ENCODE results near the gene DBT. TPM values are rescaled to one million over a fixed set of nuclear protein-coding genes. Genes with fewer than 3 reads are reported as not detected.
"Not testable (repeated sequence)": the region's sequence is repeated elsewhere in the genome, so short reads cannot be mapped to it uniquely, and the experiment has no call there.

The DBT gene
- total RNA-seq, 2 experiments from 2014 or later, result 12.3 to 12.5 TPM

DNA sequence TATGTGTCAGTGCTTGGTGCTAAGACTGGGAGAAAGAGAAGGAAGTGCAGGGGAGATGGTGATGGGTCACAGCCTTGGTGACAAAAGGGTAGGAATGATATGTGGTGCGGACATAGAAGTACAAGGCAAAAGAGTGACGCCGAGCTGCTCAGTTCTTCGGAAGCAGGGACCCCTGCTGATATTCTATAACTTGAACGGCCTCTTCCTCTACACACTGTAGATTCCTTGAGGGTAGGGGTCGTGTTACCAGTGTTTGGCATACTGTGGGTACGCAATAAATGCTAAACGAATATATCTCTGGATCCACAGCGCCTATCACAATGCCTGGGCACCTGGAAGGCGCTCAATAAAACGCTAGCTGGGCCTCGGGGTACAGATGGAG is 488 bp downstream of the DBT start:
- CTCF ChIA-PET, result interaction anchor here (0.8 to 1.5 kb wide), 4 partner anchors 15 to 619 kb away, joined by 3 to 5 read pairs (median 3); partner anchors contain the start of gene TRMT13

DNA sequence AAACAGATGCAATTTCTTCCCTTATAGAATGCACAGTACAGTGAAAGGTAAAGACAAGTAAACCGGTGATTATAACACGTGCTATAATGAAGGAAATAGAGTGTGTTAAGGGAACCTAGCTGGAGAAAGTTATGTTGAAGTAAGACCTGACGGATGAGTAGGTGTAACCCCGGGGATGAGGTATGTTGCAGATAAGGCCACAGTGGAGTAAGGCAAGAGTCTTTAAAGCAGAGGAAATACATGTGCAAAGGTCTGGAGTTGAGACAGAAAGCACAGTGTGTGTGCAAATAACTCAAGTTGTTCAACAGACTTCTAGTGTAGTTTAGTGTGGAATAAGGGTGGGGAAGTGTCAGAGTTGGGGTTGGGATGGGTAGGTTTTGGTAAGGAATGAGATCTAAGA is 2.9 kb downstream of the DBT start:
- H3K27ac Mint-ChIP-seq, result no peak overlapping the region
- H3K9me3 Mint-ChIP-seq, result no peaks in the 10 kb centered on the region
- no peak overlapping the region for H3K4me3 Mint-ChIP-seq
- CTCF ChIA-PET, result no interaction called here
- no peaks in the 10 kb centered on the region for H3K27me3 Mint-ChIP-seq (ENCODE audit: low read depth)
- peaks cover 27% of the 10 kb centered on the region for H3K4me1 Mint-ChIP-seq (ENCODE audit: low read depth)
- DNase-seq, result no peak
- intact Hi-C loops (cut with micrococcal nuclease), result loop anchor here (5.0 kb wide), 2 partner anchors 196 to 1374 kb away; no protein-coding TSS in a partner anchor
- peaks cover 5% of the 10 kb centered on the region for H3K36me3 Mint-ChIP-seq (ENCODE audit: low read depth)

More for the DNA sequence above, 488 bp downstream of the DBT start:
- no peaks in the 10 kb centered on the region for H3K9me3 Mint-ChIP-seq
- intact Hi-C loops (cut with micrococcal nuclease), result loop anchor here (1.0 to 5.0 kb wide), 9 partner anchors 17 to 1377 kb away; partner anchors contain the start of genes AGL, RTCA and TRMT13
- H3K4me1 Mint-ChIP-seq (ENCODE audit: low read depth), result peaks cover 20% of the 10 kb centered on the region
- DNase-seq, result no peak
- no peaks in the 10 kb centered on the region for H3K36me3 Mint-ChIP-seq (ENCODE audit: low read depth)
- H3K4me3 Mint-ChIP-seq, result no peak overlapping the region
- H3K27ac Mint-ChIP-seq, result no peak overlapping the region
- no peaks in the 10 kb centered on the region for H3K27me3 Mint-ChIP-seq (ENCODE audit: low read depth)

DNA sequence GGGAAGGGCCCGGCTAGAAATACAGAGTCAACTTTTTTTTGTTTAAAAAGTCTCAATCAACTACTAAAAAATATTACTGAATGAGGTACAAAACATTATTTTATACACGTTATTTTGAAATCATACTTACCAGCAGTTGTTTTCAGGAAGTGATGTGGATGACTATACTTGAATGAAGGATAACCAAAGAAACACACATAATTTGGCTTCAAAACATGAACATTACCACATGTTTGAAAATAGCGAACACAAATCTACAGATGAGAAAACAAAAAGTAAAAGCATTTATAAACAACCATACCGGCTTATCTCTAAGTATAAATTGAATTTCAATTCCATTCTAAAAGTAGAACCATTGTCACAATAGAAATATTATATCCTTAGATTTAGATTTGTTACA is 9.0 kb downstream of the DBT start:
- CTCF ChIA-PET, result no interaction called here
- H3K27ac Mint-ChIP-seq, result no peak overlapping the region
- H3K27me3 Mint-ChIP-seq (ENCODE audit: low read depth), result no peaks in the 10 kb centered on the region
- H3K36me3 Mint-ChIP-seq (ENCODE audit: low read depth), result peaks cover 21% of the 10 kb centered on the region
- peaks cover 15% of the 10 kb centered on the region for H3K4me1 Mint-ChIP-seq (ENCODE audit: low read depth)
- DNase-seq, result no peak
- no peaks in the 10 kb centered on the region for H3K9me3 Mint-ChIP-seq
- intact Hi-C loops (cut with micrococcal nuclease), result no loop called here
- no peak overlapping the region for H3K4me3 Mint-ChIP-seq

DNA sequence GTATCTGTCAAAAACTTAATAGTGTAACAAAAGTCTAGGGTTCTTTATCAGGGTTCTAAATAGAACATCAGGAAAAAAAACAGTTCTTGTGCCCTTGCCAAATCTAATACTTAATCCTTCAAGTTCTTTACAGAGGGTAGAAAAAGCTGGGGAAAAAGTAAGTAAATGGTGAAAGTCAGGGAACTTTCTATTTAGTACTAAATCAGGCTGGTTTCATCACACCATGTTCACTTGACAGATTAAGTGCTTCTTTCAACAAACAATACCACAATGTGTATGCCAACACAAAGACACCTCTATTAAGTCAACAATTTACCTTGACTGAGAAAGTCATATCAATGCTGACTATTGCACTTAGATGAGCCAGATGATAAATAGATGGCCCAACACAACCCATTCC is 9.7 kb downstream of the DBT start:
- peaks cover 13% of the 10 kb centered on the region for H3K4me1 Mint-ChIP-seq (ENCODE audit: low read depth)
- H3K4me3 Mint-ChIP-seq, result no peak overlapping the region
- H3K27ac Mint-ChIP-seq, result no peak overlapping the region
- H3K36me3 Mint-ChIP-seq (ENCODE audit: low read depth), result peaks cover 21% of the 10 kb centered on the region
- intact Hi-C loops (cut with micrococcal nuclease), result no loop called here
- DNase-seq, result no peak
- CTCF ChIA-PET, result no interaction called here
- no peaks in the 10 kb centered on the region for H3K27me3 Mint-ChIP-seq (ENCODE audit: low read depth)
- H3K9me3 Mint-ChIP-seq, result no peaks in the 10 kb centered on the region

DNA sequence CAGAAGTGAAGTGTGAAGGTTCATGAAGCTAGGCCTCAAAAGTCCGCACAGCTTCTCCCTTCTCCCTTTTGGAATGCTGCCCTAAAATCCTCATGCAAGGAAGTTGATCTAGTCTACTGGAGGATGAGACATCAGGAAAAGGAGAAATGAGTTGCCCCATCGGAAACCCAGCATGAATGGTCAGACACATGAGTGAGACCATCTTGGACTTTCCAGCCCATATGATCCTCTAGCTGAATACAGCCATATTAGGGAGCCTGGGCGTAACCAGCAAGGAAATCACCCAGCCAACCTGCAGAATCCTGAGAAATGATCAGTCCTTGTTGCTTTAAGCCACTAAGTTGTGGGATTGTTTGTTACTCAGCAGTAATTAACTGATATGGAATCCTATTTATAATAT is 12.5 kb downstream of the DBT start:
- Mint-ChIP-seq H3K9me3 (no peaks in the 10 kb centered on the region), H3K27ac (no peak overlapping the region), H3K27me3 (ENCODE audit: low read depth) (no peaks in the 10 kb centered on the region), H3K4me3 (no peak overlapping the region), H3K4me1 (ENCODE audit: low read depth) (peaks cover 8% of the 10 kb centered on the region), H3K36me3 (ENCODE audit: low read depth) (peaks cover 29% of the 10 kb centered on the region)
- DNase-seq, result no peak
- intact Hi-C loops (cut with micrococcal nuclease), result no loop called here
- CTCF ChIA-PET, result interaction anchor here (1.2 kb wide), 1 partner anchor 22 kb away, joined by 3 read pairs; no protein-coding TSS in a partner anchor

DNA sequence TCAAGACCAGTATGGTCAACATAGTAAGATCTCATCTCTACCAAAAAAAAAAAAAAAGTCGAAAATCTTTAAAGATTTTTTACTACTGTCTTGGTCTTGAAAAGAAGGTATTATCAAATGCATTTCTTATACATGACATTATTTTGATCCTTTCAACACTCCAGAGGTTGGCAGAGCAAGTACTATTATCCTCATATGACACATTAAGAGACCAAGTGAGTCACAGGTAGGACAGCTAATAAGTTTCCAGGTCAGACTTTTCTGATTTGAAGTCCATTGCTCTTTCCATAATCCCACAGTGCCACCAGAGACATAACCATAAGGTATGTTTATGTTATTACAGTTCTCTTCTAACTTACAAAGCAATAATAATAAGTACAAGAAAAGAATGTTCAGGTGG is 15.2 kb downstream of the DBT start:
- intact Hi-C loops (cut with micrococcal nuclease), result no loop called here
- peaks cover 24% of the 10 kb centered on the region for H3K4me1 Mint-ChIP-seq (ENCODE audit: low read depth)
- H3K9me3 Mint-ChIP-seq, result no peaks in the 10 kb centered on the region
- DNase-seq, result no peak
- H3K27me3 Mint-ChIP-seq (ENCODE audit: low read depth), result no peaks in the 10 kb centered on the region
- no peak overlapping the region for H3K4me3 Mint-ChIP-seq
- peaks cover 32% of the 10 kb centered on the region for H3K36me3 Mint-ChIP-seq (ENCODE audit: low read depth)
- CTCF ChIA-PET, result no interaction called here
- H3K27ac Mint-ChIP-seq, result no peak overlapping the region

DNA sequence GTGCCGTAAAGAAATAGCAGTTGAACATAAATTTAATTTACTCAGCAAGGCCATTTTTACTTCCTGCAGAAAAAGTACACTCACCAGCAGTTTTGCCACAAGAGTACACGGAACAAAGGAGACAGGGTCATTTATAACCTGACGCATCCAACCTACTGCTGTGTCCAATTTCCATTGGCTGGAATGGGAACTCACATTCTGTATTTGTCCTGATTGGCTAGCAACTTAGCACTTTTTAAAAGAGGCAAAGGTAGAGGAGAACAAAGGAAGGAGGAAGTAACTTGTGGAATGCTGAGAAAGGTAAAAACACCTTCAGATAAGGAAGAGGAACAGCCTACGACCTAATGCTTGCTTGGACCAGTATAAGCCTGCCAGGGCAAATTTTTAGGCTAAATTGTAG is 16.1 kb downstream of the DBT start:
- H3K36me3 Mint-ChIP-seq (ENCODE audit: low read depth), result peaks cover 28% of the 10 kb centered on the region
- CTCF ChIA-PET; H3K27ac Mint-ChIP-seq; H3K4me3 Mint-ChIP-seq; DNase-seq; intact Hi-C loops (cut with micrococcal nuclease); H3K9me3 Mint-ChIP-seq; H3K27me3 Mint-ChIP-seq (ENCODE audit: low read depth): not testable (repeated sequence)
- peaks cover 24% of the 10 kb centered on the region for H3K4me1 Mint-ChIP-seq (ENCODE audit: low read depth)

DNA sequence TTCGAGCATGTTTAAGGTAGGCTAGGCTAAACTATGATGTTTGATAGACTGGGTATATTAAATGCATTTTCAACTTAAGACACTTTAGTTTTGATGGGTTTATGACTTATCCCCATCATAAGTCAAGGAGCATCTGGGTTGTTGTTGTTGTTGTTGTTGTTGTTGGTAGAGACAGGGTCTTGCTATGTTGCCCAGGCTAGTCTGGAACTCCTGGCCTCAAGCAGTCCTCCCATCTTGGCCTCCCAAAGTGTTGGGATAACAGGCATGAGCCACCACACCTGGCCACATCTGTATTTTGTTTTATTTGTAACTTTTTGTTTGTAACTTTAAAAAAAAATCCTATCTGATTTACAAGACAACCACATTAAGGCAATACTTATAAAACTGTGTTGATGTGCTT is 17.5 kb downstream of the DBT start:
- CTCF ChIA-PET, result interaction anchor here (0.7 kb wide), 1 partner anchor 88 kb away, joined by 3 read pairs; no protein-coding TSS in a partner anchor
- peaks cover 34% of the 10 kb centered on the region for H3K36me3 Mint-ChIP-seq (ENCODE audit: low read depth)
- H3K27ac Mint-ChIP-seq, result no peak overlapping the region
- no peaks in the 10 kb centered on the region for H3K9me3 Mint-ChIP-seq
- H3K4me1 Mint-ChIP-seq (ENCODE audit: low read depth), result peaks cover 25% of the 10 kb centered on the region
- no peak overlapping the region for H3K4me3 Mint-ChIP-seq
- intact Hi-C loops (cut with micrococcal nuclease), result no loop called here
- DNase-seq, result no peak
- H3K27me3 Mint-ChIP-seq (ENCODE audit: low read depth), result no peaks in the 10 kb centered on the region

DNA sequence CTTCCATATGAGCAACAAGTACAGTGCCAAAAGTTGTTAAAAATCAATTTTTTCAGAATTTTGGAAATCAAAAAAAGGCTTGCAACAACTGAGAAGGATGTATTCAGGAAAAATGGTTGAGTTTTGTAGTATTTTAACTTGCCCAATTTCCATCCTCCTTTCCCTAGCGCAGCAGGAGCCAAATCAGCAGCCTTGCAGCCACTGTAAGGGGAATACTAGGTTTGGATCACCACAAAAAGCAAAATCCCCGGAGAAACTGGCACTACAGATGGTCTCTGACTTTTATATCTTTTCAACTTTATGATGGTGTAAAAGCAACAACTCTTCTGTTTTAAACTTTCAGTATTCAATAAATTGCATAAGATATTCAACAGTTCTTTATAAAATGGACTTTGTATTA is 17.9 kb downstream of the DBT start:
- Mint-ChIP-seq H3K4me1 (ENCODE audit: low read depth) (peaks cover 25% of the 10 kb centered on the region), H3K36me3 (ENCODE audit: low read depth) (peaks cover 34% of the 10 kb centered on the region), H3K27me3 (ENCODE audit: low read depth) (no peaks in the 10 kb centered on the region), H3K9me3 (no peaks in the 10 kb centered on the region), H3K27ac (no peak overlapping the region), H3K4me3 (no peak overlapping the region)
- intact Hi-C loops (cut with micrococcal nuclease), result no loop called here
- CTCF ChIA-PET, result no interaction called here
- DNase-seq, result no peak

DNA sequence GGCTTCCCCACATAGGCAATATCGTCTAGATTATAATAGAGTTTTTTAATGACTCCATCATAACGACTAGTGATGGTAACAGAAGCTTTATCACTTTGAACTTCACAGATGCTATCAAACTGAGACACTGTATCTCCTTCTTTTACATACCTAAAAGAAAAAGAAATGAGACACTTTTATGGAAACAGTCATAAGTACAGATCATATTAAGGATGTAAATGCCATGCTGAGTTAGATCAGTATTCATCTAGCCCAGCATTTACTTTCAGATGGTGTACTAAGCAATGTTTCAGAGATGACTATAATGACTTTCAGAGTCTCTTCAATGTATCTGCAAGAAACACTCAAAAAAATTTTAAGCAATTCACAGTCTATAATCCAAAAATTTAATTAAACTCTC is 18.9 kb downstream of the DBT start:
- no peak for DNase-seq
- Mint-ChIP-seq H3K4me1 (ENCODE audit: low read depth) (peaks cover 25% of the 10 kb centered on the region), H3K9me3 (no peaks in the 10 kb centered on the region), H3K27me3 (ENCODE audit: low read depth) (no peaks in the 10 kb centered on the region), H3K27ac (no peak overlapping the region), H3K4me3 (no peak overlapping the region), H3K36me3 (ENCODE audit: low read depth) (peaks cover 31% of the 10 kb centered on the region)
- intact Hi-C loops (cut with micrococcal nuclease), result no loop called here
- CTCF ChIA-PET, result interaction anchor here (0.9 kb wide), 1 partner anchor 149 kb away, joined by 3 read pairs; no protein-coding TSS in a partner anchor

DNA sequence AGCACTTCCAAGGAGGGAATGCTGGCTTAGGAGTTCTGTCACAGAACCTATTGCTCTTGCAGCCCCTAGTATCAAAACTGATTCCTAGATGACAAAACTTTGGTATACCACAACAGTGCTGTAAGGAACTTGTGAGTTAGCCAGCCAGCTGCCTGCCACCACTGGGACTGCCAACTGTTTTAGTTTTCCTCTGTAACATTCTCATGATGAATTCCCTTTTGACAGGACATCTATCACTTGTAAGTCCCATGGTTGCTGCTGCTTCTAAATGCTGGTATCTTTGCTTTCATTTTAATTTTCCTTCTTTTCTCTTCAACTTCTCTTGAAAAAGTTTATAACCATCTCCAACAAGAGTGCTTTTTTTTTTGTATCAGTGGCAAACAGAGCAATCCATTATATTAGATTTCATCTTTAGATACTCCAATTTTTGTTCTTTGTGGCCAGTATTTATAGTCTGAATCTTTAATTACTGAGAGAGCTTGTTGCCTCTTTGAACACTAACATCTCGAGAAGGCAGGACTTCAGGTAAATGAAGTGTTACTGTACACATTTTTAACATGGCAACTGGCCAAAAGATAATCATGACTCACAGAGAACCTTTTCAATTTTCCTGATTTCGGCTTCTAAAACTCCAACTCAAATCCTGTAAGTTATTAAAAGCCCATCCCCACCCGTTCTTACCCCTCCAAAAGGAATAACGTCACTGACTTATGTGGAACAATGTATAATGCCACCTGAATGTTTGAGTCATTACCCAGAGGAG is 19.8 kb downstream of the DBT start:
- intact Hi-C loops (cut with micrococcal nuclease), result no loop called here
- H3K4me1 Mint-ChIP-seq (ENCODE audit: low read depth), result peaks cover 25% of the 10 kb centered on the region
- peaks cover 30% of the 10 kb centered on the region for H3K36me3 Mint-ChIP-seq (ENCODE audit: low read depth)
- H3K4me3 Mint-ChIP-seq, result no peak overlapping the region
- H3K9me3 Mint-ChIP-seq, result no peaks in the 10 kb centered on the region
- no peaks in the 10 kb centered on the region for H3K27me3 Mint-ChIP-seq (ENCODE audit: low read depth)
- no peak overlapping the region for H3K27ac Mint-ChIP-seq
- no peak for DNase-seq
- CTCF ChIA-PET, result interaction anchor here (0.9 kb wide), 1 partner anchor 148 kb away, joined by 3 read pairs; no protein-coding TSS in a partner anchor

DNA sequence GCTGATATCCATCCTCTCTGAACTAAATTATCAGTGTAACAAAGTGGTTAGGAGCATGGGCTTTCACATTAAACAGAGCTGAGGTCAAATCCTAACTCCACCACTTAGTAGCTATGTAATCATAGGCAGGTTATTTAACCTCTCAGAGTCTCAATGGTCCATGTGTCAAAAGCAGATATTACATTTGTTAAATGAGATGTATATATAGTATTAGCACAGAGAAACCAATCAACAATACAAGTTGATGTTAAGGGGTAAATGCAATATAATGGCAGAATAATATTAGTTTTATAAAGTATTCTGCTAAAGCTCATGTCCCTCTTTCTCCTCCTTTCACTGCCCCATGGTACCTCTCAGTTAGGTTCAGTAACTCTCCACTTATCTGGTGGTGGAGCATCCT is 27.2 kb downstream of the DBT start:
- DNase-seq, result no peak
- no peak overlapping the region for H3K27ac Mint-ChIP-seq
- intact Hi-C loops (cut with micrococcal nuclease), result no loop called here
- no peaks in the 10 kb centered on the region for H3K9me3 Mint-ChIP-seq
- peaks cover 13% of the 10 kb centered on the region for H3K36me3 Mint-ChIP-seq (ENCODE audit: low read depth)
- peaks cover 10% of the 10 kb centered on the region for H3K4me1 Mint-ChIP-seq (ENCODE audit: low read depth)
- CTCF ChIA-PET, result interaction anchor here (1.0 kb wide), 1 partner anchor 238 kb away, joined by 3 read pairs; no protein-coding TSS in a partner anchor
- H3K4me3 Mint-ChIP-seq, result no peak overlapping the region
- no peaks in the 10 kb centered on the region for H3K27me3 Mint-ChIP-seq (ENCODE audit: low read depth)

DNA sequence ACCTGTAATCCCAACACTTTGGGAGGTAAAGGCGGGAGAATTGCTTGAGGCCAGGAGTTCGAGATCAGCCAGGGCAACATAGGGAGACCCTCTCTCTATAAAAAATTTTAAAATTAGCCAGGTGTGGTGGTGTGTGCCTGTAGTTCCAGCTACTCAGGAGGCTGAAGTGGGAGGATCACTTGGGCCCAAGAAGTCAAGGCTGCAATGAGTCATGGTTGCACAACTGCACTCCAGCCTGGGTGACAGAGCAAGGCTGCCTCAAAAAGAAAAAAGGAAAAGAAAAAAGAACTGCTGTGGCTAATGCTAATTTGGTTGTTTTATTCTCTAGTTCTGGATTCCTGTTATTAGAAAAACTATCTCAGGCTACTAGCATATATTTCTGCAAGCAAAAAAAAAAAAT is 29.8 kb downstream of the DBT start:
- peak; percentile 23 for DNase-seq
- Mint-ChIP-seq H3K27me3 (ENCODE audit: low read depth) (no peaks in the 10 kb centered on the region), H3K9me3 (no peaks in the 10 kb centered on the region), H3K36me3 (ENCODE audit: low read depth) (peaks cover 13% of the 10 kb centered on the region), H3K4me3 (no peak overlapping the region), H3K27ac (no peak overlapping the region), H3K4me1 (ENCODE audit: low read depth) (peaks cover 10% of the 10 kb centered on the region)
- CTCF ChIA-PET, result no interaction called here
- intact Hi-C loops (cut with micrococcal nuclease), result no loop called here
